AG20443 (cell line): ENCODE results near the gene KIF6.

Experiments
- DNase-seq: peaks from one replicate; pipeline ENCODE4 v3.0.0; 2012; ENCODE audit warnings: low spot score, mixed read lengths

Gene KIF6

DNA sequence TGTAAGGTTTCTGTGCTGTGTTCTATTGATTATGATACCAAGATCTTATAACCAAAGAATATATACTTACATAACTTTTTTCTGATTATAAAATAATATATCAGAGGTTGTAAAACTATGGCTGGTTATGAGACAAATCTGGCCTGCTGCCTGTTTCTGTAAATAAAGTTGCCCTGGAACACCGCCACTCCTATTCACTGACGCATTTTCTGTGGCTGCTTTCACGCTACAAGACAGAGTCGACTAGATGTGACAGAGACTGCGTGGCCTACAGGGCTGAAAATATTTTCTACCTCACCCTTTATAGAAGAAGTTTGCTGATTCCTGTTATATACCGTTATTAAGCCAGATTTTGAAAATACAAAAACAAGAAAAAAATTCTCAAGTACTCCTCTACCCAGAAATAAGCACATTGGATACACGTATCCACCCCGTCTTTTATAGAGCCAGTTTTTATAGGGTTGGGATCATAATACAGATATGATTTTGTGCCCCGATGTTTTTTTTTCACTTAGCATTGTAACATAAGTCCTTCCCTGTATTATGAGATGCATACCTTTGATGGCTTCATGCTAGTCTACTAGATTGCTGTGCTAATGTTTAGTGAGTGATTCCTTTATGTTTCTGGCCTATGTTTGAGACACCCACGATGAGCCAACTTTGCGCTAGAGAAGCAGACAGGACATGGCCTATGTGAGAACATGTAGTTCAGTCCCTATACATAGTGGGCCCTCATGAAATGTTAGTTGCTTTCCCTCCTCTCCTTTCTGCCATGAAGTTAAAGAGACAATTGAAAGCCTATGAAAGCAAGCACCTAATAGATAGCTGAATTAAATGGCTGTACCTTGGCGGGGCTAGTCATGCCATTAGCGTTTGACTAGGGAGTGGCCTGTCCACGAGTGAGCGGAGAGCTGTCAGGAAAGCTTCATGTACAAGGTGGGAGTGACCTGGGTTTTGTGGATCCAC, 304.6 kb downstream of the KIF6 start:
- DNase-seq = no peak

DNA sequence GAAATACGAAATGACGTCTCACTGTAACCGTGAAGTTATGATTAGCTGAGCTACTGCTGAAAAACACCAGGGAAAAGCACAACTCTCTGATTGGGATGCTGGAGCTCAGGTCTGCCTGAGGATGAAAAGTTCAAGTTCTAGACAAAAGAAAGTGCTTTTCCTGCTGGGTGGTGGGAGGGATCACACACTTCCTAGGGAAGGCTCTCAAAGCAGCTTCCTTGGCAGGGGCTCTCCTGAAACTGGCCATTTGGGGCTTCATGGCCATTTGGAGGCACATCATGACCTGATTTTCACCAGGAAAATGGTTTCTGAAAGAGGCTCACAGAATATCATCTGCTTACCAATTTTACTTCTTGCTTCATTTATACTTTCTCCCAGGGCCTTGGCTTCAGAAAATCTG, 305.6 kb downstream of the KIF6 start:
- DNase-seq = no peak

DNA sequence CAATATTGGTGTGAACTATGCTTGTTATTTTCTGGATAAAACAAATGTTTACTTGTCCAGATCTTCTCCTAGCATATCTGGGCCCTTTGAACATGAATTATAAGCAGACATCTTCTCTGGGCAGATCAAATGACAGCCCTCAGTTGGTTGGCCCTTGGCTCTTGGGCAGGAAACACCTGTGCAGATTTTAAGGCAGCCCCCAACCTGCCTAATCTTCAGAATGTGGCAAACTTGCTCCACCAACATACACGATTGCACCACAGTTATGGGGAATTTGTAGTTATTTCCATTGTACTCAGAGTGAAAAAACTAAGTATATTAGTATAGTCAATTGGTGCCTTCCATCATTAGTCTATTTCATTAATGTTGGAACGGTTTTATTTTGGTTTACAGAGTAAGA, 307.8 kb downstream of the KIF6 start:
- DNase-seq = no peak

DNA sequence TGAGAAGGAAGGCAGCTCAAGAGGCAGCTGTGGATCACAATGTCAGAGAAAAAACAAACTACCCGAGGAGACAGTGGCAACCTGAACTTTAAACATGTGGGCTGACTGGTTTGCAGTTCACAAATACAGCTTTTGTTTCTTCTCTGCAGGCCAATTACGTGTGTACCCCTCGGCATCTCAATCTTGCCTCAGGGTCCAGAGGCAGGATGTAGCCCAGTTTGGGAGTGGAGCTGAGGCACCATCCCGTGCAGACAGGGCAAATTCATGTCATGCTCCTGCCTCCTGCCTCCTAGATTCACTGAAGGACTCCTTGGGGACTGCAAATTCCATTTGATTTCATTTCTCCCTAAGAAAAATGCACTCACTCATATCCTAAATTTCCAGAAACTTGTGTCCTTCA, 308.5 kb downstream of the KIF6 start:
- peak; percentile 81 for DNase-seq

DNA sequence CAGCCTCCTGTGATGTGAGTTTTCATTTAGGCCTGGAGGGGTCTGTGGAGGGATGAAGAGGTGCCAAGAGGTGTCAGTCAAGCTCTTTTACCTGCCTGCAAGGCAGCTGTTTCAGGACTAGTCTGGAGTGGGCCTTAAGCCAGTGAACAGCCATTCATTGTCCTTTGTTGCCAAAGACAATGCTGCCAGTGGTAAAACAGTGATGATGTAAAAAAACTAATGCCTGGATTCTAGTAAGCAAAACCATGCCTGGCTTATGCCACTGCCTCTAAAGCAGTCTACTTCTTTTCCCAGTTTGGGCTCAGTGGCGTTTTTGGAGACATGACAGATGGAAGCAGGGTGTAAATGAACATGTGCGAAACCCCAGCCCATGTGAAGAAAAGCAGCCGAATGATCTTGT, 309.2 kb downstream of the KIF6 start:
- DNase-seq = no peak

DNA sequence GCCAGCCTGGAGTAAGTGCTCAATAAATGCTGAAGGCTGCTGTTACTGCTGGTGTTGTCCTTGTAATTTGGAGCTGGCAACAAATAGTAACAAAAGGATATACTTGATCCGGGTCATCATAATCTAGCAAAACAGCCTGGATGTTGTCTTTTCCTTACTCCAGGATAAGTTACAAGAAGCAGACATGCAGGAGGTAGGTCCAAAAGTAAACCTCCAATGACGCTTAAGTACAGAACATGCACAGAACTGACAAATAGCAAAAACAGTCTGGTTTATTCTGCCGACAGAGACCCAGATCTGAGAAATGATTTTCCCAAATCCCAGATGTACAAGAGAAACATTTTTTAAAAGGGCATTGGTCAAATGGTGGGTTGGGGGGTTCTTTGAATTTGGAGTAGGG, 309.7 kb downstream of the KIF6 start:
- DNase-seq = no peak

DNA sequence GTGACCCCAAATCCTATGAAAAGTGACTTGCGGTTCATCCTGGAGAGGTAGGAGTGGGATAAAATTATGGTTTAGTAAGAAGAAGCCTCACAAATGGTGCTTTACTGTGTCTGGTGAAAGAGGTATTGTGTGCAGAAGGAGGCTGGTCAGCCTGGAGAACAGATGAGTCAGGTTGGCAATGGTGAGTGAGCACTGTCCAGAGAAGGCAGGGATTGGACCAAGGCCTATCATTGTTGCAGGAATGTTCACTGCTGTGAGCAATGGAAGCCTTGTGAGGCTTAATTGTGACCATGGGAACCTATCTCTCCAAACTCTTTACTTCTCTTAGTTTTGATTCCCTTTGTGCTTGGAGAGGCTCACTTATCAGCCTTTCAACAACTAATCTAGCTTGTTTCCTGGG, 313.7 kb downstream of the KIF6 start:
- peak; percentile 65 for DNase-seq

DNA sequence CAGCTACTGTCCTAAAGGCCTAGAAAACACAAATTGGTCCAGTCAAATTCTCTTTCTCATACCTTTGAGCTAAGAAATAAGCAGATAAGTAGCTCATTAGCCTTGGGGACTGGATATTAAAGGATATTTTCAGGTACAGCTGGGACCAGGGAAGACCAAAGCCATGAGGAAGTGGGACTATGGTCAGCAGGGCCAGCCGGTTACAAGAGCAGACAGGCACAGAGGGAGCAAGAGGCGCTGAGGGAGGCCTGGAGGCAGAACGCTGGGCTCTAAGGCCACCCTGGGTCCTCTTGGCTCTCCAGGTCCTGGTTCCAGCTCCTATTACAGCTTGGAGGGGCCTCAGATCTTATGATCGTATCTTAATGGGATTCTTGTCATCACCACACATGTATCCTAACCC, 314.2 kb downstream of the KIF6 start:
- DNase-seq = no peak

DNA sequence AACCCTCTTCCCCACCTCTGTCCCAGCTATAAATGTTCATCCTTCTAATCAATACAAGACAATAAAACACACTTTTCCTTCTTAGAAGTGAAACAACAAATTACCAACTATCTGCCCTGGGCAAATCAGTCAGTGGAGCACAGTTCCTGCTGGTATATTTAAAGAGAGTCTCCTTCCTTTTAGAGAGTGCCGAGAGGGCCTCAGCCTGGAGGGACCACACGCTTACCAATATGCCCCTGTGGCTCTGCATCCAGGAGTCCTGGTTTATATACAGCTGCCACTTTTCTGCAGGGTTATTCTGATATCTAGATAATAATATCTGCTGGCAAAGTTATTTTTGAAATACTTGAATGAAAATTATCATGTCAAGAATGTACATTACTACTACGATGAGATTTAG, 315.3 kb downstream of the KIF6 start:
- no peak for DNase-seq

DNA sequence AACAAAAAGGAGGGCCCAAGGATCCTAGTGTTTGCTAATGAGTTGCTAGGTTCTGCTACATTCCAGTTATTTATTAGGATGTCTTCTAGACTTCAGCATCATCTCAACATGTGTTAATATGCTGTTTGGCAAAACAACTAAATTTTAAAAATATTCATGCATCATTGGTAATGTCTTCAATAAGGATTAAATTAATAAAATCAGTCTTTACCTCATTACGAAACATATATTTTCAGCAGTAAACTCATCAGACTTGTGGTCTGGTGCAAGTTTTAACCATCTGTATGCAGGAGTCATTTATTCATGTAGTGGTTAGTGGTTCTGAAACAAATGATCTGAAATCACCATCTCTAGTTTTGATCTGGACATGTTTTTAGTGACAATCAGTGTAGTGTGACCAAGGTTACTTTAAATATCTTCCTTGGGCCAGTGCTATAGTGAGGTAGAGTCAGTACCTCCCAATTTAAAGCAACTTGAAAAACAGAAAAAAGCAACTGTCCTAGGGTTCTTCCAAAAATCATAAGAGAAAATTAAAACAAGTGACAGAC, 317.7 kb downstream of the KIF6 start:
- DNase-seq = no peak

DNA sequence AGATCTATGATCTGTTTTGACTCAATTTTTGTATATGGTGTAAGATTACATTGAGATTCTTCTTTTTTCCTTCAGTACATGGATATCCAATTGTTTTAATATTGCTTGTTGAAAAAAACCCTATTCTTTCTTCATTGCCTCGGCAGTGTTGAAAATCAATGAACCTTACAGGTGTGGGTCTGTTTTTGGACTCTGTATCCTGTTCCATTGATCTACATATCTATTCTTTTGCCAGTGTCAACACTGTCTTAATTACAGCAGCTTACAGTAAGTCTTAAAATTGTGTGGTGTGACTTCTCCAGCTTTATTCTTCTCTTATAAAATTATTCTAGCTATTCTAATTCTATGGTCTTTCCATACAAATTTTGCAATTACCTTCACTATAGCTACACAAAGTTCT, 320.9 kb downstream of the KIF6 start:
- DNase-seq = no peak

DNA sequence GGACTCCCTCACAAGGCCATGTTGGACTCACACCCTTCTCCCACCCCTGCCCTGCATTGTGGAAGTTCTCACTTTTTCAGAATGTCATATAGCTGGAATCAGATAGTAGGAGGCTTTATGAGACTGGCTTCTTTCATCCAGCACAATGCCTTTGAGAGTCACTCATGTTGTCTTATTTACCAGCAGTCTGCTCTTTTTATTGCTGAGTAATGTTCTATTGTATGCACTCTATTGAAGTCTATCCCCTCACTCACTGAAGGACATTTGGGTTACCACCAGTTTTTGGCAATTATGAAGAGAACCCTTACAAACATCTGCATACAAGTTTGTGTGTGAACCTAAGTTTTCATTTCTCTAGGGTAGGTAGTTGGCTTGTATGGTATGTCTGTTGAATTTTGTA, 321.9 kb downstream of the KIF6 start:
- DNase-seq = no peak

DNA sequence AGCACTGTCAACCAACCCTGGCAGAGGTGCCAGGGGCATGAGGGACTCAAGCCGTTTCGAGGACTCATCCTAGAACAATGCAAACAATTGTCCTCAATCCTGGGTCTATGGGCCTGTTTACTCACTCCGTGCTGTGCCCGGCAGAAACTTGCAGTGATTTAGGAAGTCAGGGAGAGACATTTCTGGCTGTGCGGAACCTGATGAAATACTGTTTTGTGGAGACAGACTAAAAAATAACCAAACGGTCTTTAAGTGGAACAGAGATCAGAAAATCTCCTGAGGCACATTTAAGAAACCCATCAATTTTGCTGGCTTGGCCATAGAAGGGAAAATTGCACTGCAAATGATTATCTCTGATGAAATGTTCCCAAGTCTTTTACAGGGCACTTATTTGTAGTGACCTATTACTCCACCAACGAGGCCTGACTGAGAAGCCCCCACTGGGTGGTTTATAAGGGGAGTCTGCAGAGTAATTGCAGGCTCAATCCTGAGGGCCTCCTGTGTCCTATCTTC, 322.9 kb downstream of the KIF6 start:
- peak; percentile 81 for DNase-seq

DNA sequence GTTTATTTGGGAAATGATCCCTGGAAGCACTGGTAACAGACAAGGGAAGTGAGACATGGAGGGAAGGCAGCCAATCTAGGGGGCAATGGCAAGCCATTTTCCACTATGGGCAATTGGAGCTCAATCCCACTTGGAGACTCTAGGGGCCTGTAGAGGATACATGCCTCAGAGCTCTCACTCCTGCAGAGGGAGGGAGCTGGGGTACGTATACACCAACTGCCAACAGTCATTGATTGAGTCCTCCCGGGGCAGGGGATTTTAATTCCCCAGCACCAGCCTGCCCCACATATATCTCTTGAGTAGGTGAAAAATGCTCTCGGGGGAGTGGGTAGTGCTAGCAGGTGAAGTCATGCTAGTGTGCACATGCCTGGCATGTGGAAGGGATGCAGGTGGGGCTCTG, 323.8 kb downstream of the KIF6 start:
- DNase-seq = no peak

DNA sequence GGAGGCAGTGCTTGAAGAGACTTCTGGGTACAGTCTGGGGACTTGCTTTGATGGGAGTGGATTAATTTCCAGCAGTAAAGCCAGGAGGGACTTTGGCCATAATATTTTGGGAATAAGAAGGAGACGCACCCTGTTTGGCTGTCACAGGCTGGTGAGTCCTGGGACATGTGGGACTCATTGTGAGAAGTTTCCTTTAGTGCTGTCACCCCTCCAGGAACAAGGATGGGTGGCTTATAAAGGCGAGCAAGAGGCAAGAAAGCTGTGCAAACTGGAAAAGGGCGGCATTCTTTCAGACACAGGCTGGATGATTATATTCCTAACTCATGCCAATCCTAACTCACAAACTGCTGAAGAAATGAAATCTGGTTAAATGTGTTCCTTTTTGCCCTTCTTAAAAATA, 325.2 kb downstream of the KIF6 start:
- DNase-seq = no peak

DNA sequence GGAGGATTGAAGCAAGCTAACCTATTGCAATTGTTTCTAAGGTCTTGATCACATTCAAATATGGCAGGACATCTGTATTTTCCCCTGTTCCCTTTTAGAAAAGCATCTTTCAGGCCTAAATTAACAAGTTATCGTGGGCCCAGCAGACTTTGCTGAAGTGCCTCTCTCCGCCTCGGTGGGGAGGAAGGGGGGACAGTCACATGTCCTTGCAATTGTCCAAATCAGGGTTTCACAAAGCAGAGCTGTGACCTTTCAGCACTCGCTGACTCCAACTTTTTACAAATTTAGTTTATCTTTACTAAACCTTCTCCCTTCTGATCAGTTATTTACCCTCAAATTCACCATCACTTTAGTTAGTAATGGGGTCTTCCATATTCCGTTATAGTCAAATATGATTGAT, 328.4 kb downstream of the KIF6 start:
- no peak for DNase-seq

DNA sequence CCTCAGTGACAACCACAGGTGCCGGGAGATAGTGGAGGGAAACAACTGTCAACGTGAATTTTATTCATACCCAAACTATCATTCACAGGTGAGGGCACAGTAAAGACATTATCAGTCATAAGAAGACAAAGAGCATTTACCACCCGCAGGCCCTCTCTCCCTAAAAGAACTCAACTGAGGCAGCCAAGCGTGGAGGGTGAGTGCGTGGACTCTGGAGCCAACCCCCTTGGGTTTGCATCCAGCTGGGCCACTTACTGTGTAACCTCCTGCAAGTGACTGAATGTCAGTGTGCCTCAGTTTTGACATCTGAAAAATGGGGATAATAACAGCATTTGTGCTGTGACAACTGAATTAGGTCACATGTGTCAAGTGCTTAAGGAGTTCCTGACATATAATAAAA, 332.1 kb downstream of the KIF6 start:
- DNase-seq = no peak

DNA sequence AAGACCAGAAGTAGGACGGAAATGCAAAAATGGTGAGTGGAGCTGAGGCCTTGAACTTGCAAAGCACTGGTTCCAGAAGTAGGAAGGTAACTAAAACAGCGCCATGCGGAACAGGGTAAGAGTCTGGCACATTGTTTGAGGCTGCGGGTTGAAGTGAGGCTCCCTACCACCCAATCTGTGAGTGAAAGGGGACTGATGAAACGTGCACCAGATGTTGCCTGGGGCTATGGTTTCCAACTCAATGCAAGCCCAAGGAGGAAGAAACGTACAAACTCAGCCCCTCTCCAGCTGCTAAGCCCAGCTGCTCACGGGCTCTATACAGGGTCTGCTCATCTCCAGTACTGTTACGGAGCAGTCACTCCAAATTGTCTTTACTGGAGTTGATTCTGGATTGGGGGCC, 334.0 kb downstream of the KIF6 start:
- no peak for DNase-seq

DNA sequence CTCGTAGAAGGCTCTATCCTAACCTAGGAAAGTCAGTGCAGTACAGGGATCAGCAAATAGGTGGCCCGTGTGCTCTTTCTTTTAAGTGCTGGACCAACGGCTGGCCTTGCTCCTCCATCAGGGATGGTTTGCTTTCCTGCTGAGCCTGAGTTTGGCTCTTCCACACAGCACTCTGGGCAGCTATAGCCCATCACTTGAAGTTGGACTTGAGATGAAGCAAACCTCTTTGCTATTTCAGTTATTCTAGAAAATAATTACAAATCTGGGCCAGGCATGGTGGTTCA, 335.8 kb downstream of the KIF6 start:
- DNase-seq = peak; percentile 39

DNA sequence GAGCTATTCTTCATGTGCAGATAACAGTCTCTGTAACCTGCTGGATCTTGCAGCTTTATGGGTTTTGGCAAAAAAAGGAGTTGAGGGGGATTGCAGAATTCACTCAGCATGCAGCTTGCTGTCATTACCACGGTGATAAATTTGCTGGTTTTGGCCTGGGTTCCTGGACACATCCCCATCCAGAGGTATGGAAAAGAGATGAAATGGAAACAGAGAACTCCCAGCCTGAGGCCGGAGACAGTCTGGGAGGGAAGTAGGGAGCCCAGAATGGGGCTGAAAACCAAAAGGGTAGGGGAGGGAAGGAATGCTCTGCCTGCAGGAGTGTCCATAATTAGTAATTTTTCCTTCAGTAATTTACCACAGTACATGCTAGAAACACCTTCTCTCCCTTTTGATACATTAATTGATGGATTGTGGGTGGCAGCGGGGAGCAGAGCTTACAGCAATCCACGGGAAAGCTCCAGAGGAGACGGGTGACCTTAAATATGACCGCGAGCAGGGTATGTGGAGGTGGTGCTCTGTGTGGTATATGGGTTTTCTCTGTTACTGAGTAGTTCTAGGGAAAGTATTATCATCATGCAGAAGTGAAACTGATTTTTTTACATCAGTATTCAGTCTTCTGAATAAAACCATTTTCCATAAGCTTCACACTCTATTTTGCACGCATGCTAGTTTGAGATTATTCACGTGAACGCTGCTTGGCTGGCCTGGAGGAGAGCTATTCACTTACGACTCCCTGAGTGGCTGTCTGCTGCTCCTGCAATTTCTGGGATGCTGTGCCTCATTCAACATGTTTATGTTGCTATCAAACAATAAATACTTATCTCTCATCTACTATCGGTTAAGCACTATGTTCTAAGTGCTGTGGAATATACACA, 336.4 kb downstream of the KIF6 start:
- DNase-seq = no peak

DNA sequence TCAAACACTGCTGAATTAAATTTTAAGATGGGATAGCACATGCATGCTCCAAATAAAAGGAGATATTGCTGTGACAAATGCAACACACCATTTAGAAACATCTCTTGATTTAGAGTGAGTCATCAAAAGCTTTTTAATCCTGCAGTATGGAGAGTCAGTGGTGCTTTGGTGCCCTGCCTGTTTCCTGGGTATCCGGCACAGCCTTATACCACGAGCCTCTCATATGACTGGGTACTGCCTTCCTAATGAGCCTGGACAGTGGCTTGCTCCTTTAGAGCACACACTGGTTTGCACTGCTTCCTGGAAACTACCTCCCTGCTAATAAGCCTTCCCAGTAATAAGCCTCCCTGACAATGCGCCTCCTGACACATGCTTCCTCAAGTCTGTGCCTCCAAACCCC, 337.4 kb downstream of the KIF6 start:
- no peak for DNase-seq

DNA sequence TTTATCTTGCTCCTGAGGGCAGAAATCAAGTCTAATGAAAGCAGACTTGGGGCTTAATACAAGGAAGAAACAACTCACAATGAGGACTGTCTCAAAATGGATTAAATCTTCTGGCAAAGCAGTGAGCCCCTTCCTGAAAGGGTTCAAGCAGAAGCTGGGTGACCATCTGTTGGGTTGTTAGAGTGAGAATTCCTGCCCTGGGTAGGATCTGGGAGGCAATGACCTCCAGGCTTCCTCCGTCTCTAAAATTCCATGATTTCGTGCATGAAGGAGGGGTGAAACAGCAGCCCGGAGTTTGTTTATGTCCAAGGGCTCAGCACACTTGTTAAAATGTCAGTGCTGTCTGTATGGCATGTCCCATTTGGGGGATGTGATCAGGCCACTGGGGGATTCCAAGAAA, 338.7 kb downstream of the KIF6 start:
- DNase-seq = no peak
